ENCODE results near the gene SLC34A3.

SLC34A3 gene

GRCh38 chr9:137217276-137218211 lies 13.2 kb upstream of the SLC34A3 start:
- H3K4me3 ChIP-seq (replicated peaks; ENCODE audit: low read depth, low read length) = no peak overlapping the region
- TF ChIP-seq CTCF (IDR thresholded peaks at IDR 0.05; ENCODE audit: low read depth, low read length, missing control alignments) = no peak
- DNase-seq (ENCODE audit: extremely low read depth, low read depth) = no peak

- no peak for DNase-seq (ENCODE audit: extremely low read depth, low read depth)
- H3K4me3 ChIP-seq (replicated peaks; ENCODE audit: low read depth, low read length) = no peak overlapping the region
- no peak for TF ChIP-seq CTCF (IDR thresholded peaks at IDR 0.05; ENCODE audit: low read depth, low read length, missing control alignments)
These were observed 12.4 kb upstream of the SLC34A3 start for GRCh38 chr9:137218212-137218753.

GRCh38 chr9:137218754-137219271 lies 11.9 kb upstream of the SLC34A3 start:
- no peak overlapping the region for H3K4me3 ChIP-seq (replicated peaks; ENCODE audit: low read depth, low read length)
- no peak for DNase-seq (ENCODE audit: extremely low read depth, low read depth)
- no peak for TF ChIP-seq CTCF (IDR thresholded peaks at IDR 0.05; ENCODE audit: low read depth, low read length, missing control alignments)

- no peak overlapping the region for H3K4me3 ChIP-seq (replicated peaks; ENCODE audit: low read depth, low read length)
- TF ChIP-seq CTCF (IDR thresholded peaks at IDR 0.05; ENCODE audit: low read depth, low read length, missing control alignments) = no peak
- no peak for DNase-seq (ENCODE audit: extremely low read depth, low read depth)
These were observed 10.9 kb upstream of the SLC34A3 start for GRCh38 chr9:137219757-137220316.

GRCh38 chr9:137220317-137221094 lies 10.2 kb upstream of the SLC34A3 start:
- TF ChIP-seq CTCF (IDR thresholded peaks at IDR 0.05; ENCODE audit: low read depth, low read length, missing control alignments) = no peak
- DNase-seq (ENCODE audit: extremely low read depth, low read depth) = no peak
- no peak overlapping the region for H3K4me3 ChIP-seq (replicated peaks; ENCODE audit: low read depth, low read length)

GRCh38 chr9:137221095-137221505 lies 9.6 kb upstream of the SLC34A3 start:
- DNase-seq (ENCODE audit: extremely low read depth, low read depth) = no peak
- no peak overlapping the region for H3K4me3 ChIP-seq (replicated peaks; ENCODE audit: low read depth, low read length)
- no peak for TF ChIP-seq CTCF (IDR thresholded peaks at IDR 0.05; ENCODE audit: low read depth, low read length, missing control alignments)
